ENCODE measurements around the gene LONRF3.

GRCh38 chrX:118989886-118990285 is 15.5 kb downstream of the LONRF3 start:
- no peak for TF ChIP-seq CTCF (IDR thresholded peaks at IDR 0.05)
- TF ChIP-seq POLR2A (IDR thresholded peaks at IDR 0.05), result no peak
